GM10248 (cell line): ENCODE results near the gene SCRT2.

ENCODE experiments used
- CTCF ChIA-PET: fragments of 300-600 bp; sonication (Branson Sonifier 250); formaldehyde crosslinking; extraction: SDS; loops from one replicate; lab custom pipeline; 2021; ENCODE audit warnings: antibody characterized with exemption; lab: Yijun Ruan, JAX
- POLR2A ChIA-PET: fragments of 350-650 bp; sonication (Branson Sonifier 250); formaldehyde crosslinking; extraction: SDS; loops from one replicate; lab custom pipeline; 2020; ENCODE audit warnings: antibody characterized with exemption; lab: Yijun Ruan, JAX
- DNase-seq: peaks from one replicate; pipeline ENCODE4 v3.0.0; 2012; ENCODE audit errors: extremely low spot score
- TF ChIP-seq, protein P1 (sequence below): IDR thresholded peaks from 2 replicates; pipeline ENCODE4 v1.5.1; 2012; ENCODE audit warnings: mild to moderate bottlenecking, low read depth; ENCODE audit errors: extremely low read depth, missing control alignments, control extremely low read depth

The SCRT2 gene

DNA sequence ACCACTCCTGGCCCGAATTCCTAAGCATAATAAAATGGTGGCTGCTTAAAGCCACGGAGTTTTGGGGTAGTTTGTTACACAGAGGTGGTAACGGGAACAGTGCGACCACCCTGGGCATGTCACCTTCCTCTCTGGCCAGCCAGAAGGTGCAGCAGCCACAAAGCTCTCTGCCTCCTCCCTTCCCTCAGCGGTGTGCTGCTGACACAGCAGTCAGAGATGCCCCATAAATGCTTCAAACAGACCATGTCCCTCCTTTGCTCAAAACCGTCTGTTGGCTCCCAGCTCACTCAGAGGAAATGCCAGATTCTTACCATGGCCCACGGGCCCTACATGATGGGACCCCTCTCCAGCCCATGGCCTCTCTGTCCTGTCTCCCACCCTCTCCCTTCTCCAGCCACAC, 53.4 kb downstream of the SCRT2 start:
- CTCF ChIA-PET: interaction anchor here (4.0 kb wide), 1 partner anchor 24 kb away, joined by 15 read pairs; no protein-coding TSS in a partner anchor
- DNase-seq: no peak
- POLR2A ChIA-PET: no interaction called here
- TF ChIP-seq, protein P1, sequence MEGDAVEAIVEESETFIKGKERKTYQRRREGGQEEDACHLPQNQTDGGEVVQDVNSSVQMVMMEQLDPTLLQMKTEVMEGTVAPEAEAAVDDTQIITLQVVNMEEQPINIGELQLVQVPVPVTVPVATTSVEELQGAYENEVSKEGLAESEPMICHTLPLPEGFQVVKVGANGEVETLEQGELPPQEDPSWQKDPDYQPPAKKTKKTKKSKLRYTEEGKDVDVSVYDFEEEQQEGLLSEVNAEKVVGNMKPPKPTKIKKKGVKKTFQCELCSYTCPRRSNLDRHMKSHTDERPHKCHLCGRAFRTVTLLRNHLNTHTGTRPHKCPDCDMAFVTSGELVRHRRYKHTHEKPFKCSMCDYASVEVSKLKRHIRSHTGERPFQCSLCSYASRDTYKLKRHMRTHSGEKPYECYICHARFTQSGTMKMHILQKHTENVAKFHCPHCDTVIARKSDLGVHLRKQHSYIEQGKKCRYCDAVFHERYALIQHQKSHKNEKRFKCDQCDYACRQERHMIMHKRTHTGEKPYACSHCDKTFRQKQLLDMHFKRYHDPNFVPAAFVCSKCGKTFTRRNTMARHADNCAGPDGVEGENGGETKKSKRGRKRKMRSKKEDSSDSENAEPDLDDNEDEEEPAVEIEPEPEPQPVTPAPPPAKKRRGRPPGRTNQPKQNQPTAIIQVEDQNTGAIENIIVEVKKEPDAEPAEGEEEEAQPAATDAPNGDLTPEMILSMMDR: no peak

DNA sequence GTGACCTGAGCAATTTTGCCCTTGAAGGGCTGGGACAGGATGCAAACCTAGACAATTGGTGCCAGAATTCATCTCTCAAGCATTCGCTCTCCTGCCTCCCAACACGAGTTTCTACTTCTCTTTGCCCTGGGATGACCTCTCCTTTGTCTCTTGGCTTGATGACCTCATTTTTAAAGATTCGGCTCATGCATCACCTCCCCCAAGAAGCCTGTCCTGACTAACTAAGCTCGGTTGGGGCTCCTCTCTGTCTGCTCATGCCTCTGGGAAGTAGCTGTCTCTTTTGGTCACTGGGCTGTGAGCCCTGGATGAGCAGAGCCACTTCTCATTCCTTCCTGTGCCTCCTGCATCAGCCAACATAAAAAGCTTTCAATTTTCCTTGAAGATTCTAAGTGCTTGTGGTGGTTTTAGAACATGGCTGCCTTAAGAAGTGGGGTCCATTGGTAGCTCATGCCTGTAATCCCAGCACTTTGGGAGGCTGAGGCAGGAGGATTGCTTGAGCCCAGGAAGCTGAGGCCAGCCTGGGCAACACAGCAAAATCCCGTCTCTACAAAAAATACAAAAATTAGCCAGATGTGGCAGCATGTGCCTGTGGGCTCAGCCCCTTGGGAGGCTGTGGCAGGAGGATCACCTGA, 54.4 kb downstream of the SCRT2 start:
- TF ChIP-seq, protein P1: no peak
- DNase-seq: no peak
- ChIA-PET POLR2A (interaction anchor here (0.6 kb wide), 1 partner anchor 120 kb away, joined by 5 read pairs; no protein-coding TSS in a partner anchor), CTCF (interaction anchor here (4.0 kb wide), 1 partner anchor 24 kb away, joined by 15 read pairs; no protein-coding TSS in a partner anchor)

DNA sequence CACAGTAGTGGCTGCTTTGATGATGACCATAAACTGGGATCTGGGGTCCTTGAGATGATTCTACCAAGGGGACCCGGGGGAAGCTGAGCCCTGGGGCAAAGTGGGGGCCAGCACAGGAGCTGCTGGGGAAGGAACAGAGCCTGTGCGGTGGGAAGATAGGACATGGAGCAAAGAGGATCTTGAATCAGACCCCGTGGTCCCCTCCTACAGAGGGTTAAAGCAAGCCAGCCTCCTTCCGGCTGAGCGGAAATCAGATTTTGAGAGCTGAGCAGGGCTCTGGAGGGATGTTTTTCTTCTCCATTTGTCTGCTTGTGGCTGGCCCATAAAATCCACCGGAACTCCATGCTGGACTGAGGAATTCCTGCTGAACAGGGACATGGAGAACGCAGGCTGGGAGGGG, 55.4 kb downstream of the SCRT2 start:
- ChIA-PET CTCF (interaction anchor here (4.0 kb wide), 2 partner anchors 8 to 25 kb away, joined by 15 to 17 read pairs; no protein-coding TSS in a partner anchor), POLR2A (interaction anchor here (0.5 kb wide), 1 partner anchor 78 kb away, joined by 3 read pairs; no protein-coding TSS in a partner anchor)
- no peak for DNase-seq
- TF ChIP-seq, protein P1: no peak

DNA sequence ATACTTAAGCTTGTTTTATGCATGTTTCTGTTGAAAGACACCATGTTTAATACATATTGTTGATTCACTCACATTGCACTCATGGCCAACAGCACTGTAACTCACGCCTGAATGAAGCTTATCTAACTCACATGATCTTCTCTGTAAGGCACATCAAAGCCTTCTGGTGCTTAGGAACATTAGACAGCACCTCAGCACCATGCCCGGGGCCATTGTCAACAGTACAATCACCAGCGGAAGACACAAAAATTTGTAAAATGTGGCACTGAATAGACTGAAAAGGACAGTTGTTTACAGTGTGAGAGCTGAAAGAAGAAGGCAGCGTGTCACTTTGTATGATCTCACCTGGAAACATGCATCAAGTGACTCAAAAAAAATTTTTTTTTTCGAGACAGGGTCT, 56.6 kb downstream of the SCRT2 start:
- ChIA-PET POLR2A (no interaction called here), CTCF (interaction anchor here (0.8 to 4.0 kb wide), 6 partner anchors 10 to 120 kb away, joined by 3 to 17 read pairs (median 6); no protein-coding TSS in a partner anchor)
- TF ChIP-seq, protein P1: no peak
- no peak for DNase-seq

DNA sequence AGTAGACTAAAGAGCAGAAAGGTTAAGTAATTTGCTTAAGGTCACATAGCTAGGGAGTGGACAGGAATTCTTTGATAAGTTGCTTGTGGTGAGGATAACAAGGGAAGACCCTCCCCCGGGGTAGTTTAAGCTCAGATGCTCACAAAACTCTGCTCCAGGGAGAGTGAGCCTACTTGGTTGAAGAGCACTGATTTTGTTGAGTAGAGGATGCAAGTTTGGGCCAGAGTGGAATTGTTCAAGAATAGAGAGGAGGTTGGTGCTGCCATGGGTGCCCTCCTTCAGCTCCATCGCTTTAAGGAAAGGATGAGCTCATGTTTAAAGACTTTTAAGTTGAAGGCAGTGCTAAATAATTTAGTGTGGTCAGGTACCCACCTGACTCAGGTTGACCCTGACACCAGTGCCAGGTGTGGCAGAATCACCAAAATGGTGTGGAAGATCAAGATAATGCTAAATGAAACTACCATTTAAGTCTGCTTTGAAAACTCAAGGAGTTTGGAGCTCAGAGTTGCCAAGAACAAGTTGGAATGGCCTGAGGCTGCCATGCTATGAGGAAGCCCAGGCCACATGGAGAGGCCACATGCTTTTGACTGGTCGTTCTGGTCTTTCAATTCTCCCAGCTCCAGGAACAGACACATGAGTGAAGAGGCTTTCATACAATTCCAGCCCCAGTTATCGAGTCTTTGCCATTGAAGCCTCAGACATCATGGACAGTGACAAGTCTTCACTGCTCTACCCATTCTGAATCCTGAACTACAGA, 57.5 kb downstream of the SCRT2 start:
- DNase-seq: no peak
- TF ChIP-seq, protein P1: no peak
- POLR2A ChIA-PET: no interaction called here
- CTCF ChIA-PET: interaction anchor here (0.9 to 4.0 kb wide), 6 partner anchors 11 to 28 kb away, joined by 3 to 17 read pairs (median 10); no protein-coding TSS in a partner anchor

DNA sequence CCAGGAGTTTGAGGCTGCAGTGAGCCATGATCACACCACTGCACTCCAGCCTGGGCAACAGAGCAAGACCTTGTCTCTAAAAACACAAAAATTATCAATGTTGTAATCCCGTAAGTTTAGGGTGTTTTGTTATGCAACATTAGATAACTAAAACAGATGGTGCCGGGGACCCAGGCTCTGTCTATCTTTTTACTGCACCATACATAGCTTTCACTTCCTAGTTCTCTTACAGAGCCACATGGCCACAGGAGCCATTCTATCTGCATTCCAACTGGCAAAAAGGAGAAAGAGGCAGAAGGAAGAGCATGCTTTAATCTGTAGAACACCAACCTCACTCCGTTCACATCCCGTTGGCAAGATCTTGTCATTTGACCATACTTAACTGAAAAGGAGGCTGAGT, 60.1 kb downstream of the SCRT2 start:
- ChIA-PET CTCF (interaction anchor here (0.9 to 2.1 kb wide), 2 partner anchors 9 to 287 kb away, joined by 3 to 6 read pairs; no protein-coding TSS in a partner anchor), POLR2A (no interaction called here)
- no peak for DNase-seq
- TF ChIP-seq, protein P1: no peak
